Large intestine (tissue), 12 donors: ENCODE data around the gene PARP9. TPM values are rescaled to one million over a fixed set of nuclear protein-coding genes. Genes with fewer than 3 reads are reported as not detected.

Experiments used
- DNase-seq, 2 donors: peaks; one replicate each; pipeline versions ENCODE4 v3.0.0 to v3.0.0-alpha.2; 2013
- H3K27ac ChIP-seq: one replicate; pipeline ENCODE4 v1.5.1; 2013; ENCODE audit warnings: low read length
- H3K27me3 ChIP-seq: 2 replicates; pipeline ENCODE4 v1.6.1; 2013; ENCODE audit warnings: low read length; ENCODE audit not compliant: control insufficient read depth, insufficient read depth
- H3K36me3 ChIP-seq: 2 replicates; pipeline ENCODE4 v1.6.1; 2013; ENCODE audit warnings: low read length; ENCODE audit not compliant: control insufficient read depth, insufficient read depth
- H3K4me1 ChIP-seq: one replicate; pipeline ENCODE4 v1.6.1; 2013; ENCODE audit warnings: low read length; ENCODE audit not compliant: control insufficient read depth, insufficient read depth
- H3K4me3 ChIP-seq: one replicate; pipeline ENCODE4 v1.5.1; 2013; ENCODE audit warnings: low read length
- H3K9me3 ChIP-seq: one replicate; pipeline ENCODE4 v1.6.1; 2013; ENCODE audit warnings: mild to moderate bottlenecking, low read depth, low read length, moderate library complexity; ENCODE audit not compliant: control insufficient read depth
- WGBS: methylation state at CpG from one replicate; pipeline ENCODE4 v1.1.5; 2013; ENCODE audit warnings: low lambda C conversion rate; ENCODE audit not compliant: insufficient coverage; 5-methylcytosine and 5-hydroxymethylcytosine counted together
- long read RNA-seq, 11 donors: transcript quantifications; one replicate each; lab custom pipeline, GENCODE V29; 2026
- polyA plus RNA-seq: library from polyadenylated mRNA; unstranded; fragments of 120-200 nt; gene quantifications from one replicate; pipeline ENCODE4 v1.2.1, GENCODE V29; 2013

The PARP9 gene
- 32.0 TPM for polyA plus RNA-seq
- long read RNA-seq, donor 1, full-length matches to known transcripts = 1 of 1 reads
- long read RNA-seq, donor 1, partial matches to known transcripts = 0 of 1 reads
- long read RNA-seq, donor 1, other reads (novel, unspliced or antisense) = 0 of 1 reads
- long read RNA-seq, donor 2, partial matches to known transcripts = 23 of 30 reads
- long read RNA-seq, donor 2, other reads (novel, unspliced or antisense) = 6 of 30 reads
- long read RNA-seq, donor 3 = 0 reads
- long read RNA-seq, donor 4 = 0 reads
- long read RNA-seq, donor 5 = 0 reads
- long read RNA-seq, donor 6, partial matches to known transcripts = 5 of 6 reads
- long read RNA-seq, donor 6, other reads (novel, unspliced or antisense) = 0 of 6 reads
- long read RNA-seq, donor 7 = 0 reads
- long read RNA-seq, donor 8, full-length matches to known transcripts = 1 of 6 reads
- long read RNA-seq, donor 8, partial matches to known transcripts = 5 of 6 reads
- long read RNA-seq, donor 8, other reads (novel, unspliced or antisense) = 0 of 6 reads
- long read RNA-seq, donor 9, partial matches to known transcripts = 9 of 9 reads
- long read RNA-seq, donor 9, other reads (novel, unspliced or antisense) = 0 of 9 reads
- long read RNA-seq, donor 10, partial matches to known transcripts = 0 of 7 reads
- long read RNA-seq, donor 10, other reads (novel, unspliced or antisense) = 7 of 7 reads
- long read RNA-seq, donor 11, partial matches to known transcripts = 44 of 45 reads
- long read RNA-seq, donor 11, other reads (novel, unspliced or antisense) = 0 of 45 reads

DNA sequence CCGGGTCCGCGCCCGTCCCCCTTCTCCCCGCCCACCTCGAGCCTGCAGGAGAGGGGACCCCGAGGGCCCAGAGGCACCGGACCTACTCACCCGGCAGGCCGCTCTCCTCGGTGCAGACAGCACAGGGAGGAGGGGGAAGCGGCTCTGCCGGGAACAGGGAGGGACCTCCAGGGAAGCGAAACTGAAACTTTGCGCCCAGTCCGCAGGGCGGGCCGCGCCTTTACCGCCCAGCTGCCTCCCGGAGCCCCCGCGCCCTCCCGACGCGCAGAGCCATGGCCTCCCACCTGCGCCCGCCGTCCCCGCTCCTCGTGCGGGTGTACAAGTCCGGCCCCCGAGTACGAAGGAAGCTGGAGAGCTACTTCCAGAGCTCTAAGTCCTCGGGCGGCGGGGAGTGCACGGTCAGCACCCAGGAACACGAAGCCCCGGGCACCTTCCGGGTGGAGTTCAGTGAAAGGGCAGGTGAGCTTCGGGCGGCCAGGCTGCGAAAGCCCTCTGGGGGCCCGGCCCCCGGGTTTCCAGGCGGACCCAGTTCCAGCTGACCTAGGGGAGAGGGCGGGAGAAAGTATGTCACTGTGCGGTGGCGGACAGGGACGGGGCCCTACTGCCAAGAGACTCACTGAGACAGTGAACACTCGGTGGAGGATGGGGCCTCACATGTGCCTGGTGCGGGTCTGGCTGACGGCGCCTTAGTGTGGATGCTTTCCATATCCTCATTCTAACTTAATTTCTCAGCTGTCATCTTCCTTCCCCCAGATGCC is at the start of gene PARP9, which contains the start of gene DTX3L:
TSS of gene PARP9 (minus strand) at position 146 of the 758 bp plus-strand sequence. CDS start 4,680 bp downstream, outside the sequence.
TSS of gene DTX3L (plus strand) at position 184 of the 758 bp plus-strand sequence. CDS start at position 273, 89 bp downstream.
- Histone ChIP-seq H3K4me1 (peaks cover 4% of the 10 kb centered on the region), H3K9me3 (peaks cover 3% of the 10 kb centered on the region), H3K27me3 (no peaks in the 10 kb centered on the region), H3K36me3 (peaks cover 36% of the 10 kb centered on the region), H3K27ac (peak within 1 kb of the TSS; percentile 95), H3K4me3 (peak within 1 kb of the TSS; percentile 83)
- WGBS = no CpG with 5 or more reads among the region's 56 CpGs
- peak; percentile 89 to 95 for DNase-seq

DNA sequence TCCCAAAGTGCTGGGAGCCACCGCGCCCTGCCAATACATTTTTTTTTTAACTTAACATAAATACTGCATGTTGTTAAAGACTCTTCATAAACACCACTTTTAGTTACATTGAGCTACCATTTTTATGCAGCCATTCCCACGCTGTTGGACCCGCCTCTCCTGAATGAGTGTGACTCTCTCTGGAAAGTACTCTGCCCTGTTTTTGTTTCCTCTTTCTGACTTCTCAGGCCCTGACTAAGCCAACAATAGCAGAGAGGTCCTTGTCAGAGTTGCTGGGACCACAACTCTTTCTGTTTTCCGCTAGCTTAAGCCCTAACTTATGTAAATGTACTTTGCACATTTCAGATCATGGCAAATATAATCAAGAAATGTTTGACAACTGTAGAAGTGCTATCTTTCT is 48.6 kb upstream of the PARP9 start:
- Histone ChIP-seq H3K4me1 (no peaks in the 10 kb centered on the region), H3K4me3 (no peak overlapping the region), H3K36me3 (no peaks in the 10 kb centered on the region), H3K27ac (no peak overlapping the region), H3K27me3 (no peaks in the 10 kb centered on the region), H3K9me3 (no peaks in the 10 kb centered on the region)
- no peak for DNase-seq
- 100% methylated on average over 1 of the region's 5 CpGs for WGBS

DNA sequence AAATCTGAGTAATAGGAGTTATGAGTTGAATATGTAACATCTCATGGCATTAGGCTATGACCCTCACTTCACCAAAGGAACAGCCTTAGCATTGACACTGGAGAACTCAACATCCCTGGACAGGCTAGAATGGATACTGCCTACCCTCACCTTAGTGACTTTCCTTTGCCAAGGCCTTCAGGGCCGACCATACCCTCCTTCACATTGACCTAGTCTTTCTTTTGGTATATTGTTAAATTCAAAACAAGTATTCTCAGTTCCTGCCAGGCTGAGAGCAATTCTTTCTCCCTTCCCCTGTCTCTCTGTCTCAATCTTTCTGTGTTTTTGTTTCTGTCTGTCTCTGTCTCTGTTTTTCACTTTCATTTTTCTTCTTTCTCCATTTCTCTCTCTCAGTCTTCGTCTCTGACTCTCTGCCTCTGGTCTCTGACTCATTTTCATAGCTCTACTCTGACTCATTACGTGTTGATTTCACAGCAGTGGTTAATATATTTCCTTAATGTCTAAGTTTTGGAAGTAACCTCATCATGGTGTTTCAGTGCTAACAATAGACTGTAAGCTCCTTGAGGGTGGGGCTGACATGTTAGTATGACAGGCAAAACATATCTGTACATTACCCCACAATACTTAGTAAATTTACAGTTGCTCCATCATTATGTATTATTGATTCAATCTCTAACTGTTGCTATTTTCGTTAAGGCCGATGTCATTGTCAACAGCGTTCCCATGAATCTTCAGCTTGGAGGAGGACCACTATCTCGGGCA is 45.9 kb upstream of the PARP9 start:
- Histone ChIP-seq H3K27ac (no peak overlapping the region), H3K4me1 (no peaks in the 10 kb centered on the region), H3K36me3 (no peaks in the 10 kb centered on the region), H3K9me3 (no peaks in the 10 kb centered on the region), H3K27me3 (no peaks in the 10 kb centered on the region), H3K4me3 (no peak overlapping the region)
- 86% methylated on average over 2 of the region's 7 CpGs for WGBS
- DNase-seq = no peak

DNA sequence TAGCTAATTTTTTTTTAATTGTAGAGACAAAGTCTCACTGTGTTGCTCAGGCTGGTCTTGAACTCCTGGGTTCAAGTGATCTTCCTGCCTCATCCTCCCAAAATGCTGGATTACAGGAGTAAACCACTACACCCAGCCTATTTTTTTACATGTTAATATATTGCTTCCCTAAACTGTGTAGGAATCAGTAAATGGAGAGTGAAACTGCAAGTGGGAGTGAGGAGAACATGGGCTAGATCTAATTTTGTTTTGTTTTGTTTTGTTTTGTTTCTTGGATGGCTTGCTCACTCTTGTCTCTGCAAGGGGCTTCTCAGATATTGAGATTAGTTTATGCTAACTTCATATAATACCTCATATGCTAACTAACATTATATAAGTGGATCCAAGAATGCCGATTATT is 44.8 kb upstream of the PARP9 start:
- H3K27ac ChIP-seq = no peak overlapping the region
- no peaks in the 10 kb centered on the region for H3K4me1 ChIP-seq
- no peaks in the 10 kb centered on the region for H3K9me3 ChIP-seq
- H3K27me3 ChIP-seq = no peaks in the 10 kb centered on the region
- DNase-seq = no peak
- 100% methylated on average over 1 of the region's 1 CpG for WGBS
- H3K36me3 ChIP-seq = no peaks in the 10 kb centered on the region
- no peak overlapping the region for H3K4me3 ChIP-seq

DNA sequence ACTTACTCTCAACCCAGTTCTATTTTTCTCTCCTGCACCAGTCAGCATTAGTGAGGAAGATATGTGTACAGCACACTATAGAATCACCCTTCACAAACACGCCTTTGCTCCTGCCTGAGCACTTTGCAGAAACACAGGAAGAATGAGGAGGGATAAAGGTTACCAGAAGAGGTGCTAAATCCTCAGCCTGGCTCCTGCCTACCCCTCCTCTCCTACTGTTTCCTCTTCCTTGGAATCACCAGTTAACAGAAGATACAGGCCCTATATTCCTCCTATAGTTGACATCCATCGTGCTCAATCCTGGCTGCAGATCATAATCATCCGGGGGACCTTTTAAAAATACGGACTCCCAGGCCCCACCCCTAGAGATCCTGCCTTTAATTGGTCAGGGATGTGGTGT is 42.2 kb upstream of the PARP9 start:
- no peaks in the 10 kb centered on the region for H3K27me3 ChIP-seq
- no peaks in the 10 kb centered on the region for H3K4me1 ChIP-seq
- no peak overlapping the region for H3K4me3 ChIP-seq
- WGBS = no CpG with 5 or more reads among the region's 4 CpGs
- H3K36me3 ChIP-seq = no peaks in the 10 kb centered on the region
- DNase-seq = no peak
- H3K9me3 ChIP-seq = no peaks in the 10 kb centered on the region
- H3K27ac ChIP-seq = no peak overlapping the region

DNA sequence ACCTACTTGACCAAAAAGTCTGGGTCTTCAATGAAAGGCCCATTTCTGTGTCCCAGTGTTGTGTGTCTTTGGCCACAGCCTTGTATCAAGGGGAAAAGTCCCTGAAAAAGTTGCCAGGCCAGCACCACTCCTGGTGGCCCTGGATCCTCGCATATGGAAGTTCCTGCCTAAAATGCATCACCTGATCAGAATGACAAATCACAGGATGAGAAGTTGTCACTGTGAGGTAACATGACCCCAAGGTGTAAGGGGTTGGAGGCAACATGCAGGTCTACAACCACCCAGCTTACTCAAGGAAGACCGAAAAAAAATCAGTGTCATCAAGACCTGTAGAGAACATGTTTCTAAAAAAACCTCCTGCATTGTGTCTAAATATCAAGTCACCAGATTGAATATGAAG is 39.0 kb upstream of the PARP9 start:
- Histone ChIP-seq H3K27ac (no peak overlapping the region), H3K36me3 (no peaks in the 10 kb centered on the region), H3K4me3 (no peak overlapping the region), H3K9me3 (no peaks in the 10 kb centered on the region), H3K27me3 (no peaks in the 10 kb centered on the region), H3K4me1 (no peaks in the 10 kb centered on the region)
- no peak for DNase-seq
- WGBS = no CpG with 5 or more reads among the region's 2 CpGs

DNA sequence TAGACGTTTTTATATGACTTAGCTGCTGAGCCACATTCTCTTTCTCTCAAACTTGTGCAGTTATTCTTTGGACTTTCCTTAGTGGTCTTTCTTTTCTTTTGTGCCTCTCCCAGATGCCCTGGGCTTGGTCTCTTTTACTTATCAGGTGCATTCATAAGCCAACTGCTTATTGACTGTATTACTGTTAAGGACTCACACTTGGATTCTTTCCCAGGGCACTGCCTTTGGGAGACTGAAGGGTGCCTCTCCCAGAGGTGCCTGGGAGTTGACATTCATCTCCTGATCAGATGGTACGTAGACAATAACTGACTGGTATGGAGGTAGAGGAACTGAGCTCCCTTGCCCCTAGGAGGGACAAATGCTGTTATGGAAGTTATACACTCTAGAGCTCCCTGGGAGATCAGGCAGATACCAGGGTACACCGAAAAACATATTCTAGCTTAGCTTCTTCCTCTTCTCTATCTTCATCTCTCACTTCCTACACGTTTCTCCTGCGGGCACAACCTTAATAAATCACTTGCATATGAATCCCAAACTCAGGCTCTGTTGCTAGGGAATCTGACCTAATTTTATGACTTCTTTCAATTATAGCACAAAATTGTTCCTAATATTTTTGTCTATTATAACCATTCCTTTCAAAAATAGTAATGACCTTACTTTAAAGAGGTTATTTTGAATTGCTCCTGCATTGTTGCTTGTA is 38.1 kb upstream of the PARP9 start:
- Histone ChIP-seq H3K27me3 (no peaks in the 10 kb centered on the region), H3K36me3 (no peaks in the 10 kb centered on the region), H3K4me3 (no peak overlapping the region), H3K27ac (no peak overlapping the region), H3K9me3 (no peaks in the 10 kb centered on the region), H3K4me1 (no peaks in the 10 kb centered on the region)
- WGBS = 50% methylated on average over 1 of the region's 5 CpGs
- no peak for DNase-seq

DNA sequence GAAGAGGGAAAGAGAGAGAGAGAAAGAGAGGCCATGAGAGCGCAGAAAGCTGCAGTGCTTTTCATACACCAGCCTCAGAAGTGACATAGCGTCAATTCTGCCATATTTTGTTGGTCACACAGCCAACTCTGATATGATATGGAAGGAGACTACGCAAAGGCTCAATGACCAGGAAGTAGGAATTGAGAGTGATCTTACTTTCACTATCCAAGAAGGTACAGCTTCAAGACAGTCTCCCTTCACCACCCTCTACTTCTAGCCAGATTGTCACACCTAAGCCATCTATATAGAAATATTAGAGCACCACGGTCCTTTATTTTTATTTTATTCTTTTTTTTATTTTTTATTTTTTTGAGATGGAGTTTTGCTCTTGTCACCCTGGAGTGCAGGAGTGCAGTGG is 34.5 kb upstream of the PARP9 start:
- Histone ChIP-seq H3K4me1 (no peaks in the 10 kb centered on the region), H3K27me3 (no peaks in the 10 kb centered on the region), H3K27ac (no peak overlapping the region), H3K4me3 (no peak overlapping the region), H3K9me3 (no peaks in the 10 kb centered on the region), H3K36me3 (no peaks in the 10 kb centered on the region)
- no peak for DNase-seq
- no CpG with 5 or more reads among the region's 4 CpGs for WGBS

DNA sequence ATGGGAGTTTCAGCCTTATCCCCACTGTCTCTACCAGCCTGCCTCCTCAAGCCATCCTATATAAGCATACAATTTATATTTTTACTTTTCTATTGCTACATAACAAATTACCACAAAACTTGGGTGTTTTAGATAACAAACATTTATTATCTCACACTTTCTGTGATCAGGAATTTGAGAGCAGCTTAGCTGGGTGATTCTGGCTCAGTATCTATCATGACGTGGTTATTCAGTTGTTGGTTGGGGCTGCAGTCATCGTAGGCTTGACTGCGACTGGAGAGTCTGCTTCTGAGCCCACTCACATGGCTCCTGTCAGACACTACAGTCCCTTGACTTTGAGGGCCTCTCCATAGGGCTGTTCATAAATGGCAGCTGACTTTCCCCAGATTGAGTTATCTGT is 34.1 kb upstream of the PARP9 start:
- no peak for DNase-seq
- Histone ChIP-seq H3K27me3 (no peaks in the 10 kb centered on the region), H3K27ac (no peak overlapping the region), H3K9me3 (no peaks in the 10 kb centered on the region), H3K4me1 (no peaks in the 10 kb centered on the region), H3K36me3 (no peaks in the 10 kb centered on the region), H3K4me3 (no peak overlapping the region)
- WGBS = no CpG with 5 or more reads among the region's 3 CpGs
